GM20000 (cell line): Measurements from ENCODE around the gene MBD3L1.

Experiments used
- DNase-seq: peaks from one replicate; pipeline ENCODE4 v3.0.0; 2012; ENCODE audit warnings: low spot score
- CTCF ChIP-seq: IDR thresholded peaks from 2 replicates; pipeline ENCODE4 v1.5.1; 2012; ENCODE audit warnings: mild to moderate bottlenecking, control low read depth; ENCODE audit errors: extremely low read depth, missing control alignments

Gene MBD3L1

GRCh38 chr19:8821748-8822241 lies 10.4 kb upstream of the MBD3L1 start:
- no peak for TF ChIP-seq CTCF
- no peak for DNase-seq

DNA sequence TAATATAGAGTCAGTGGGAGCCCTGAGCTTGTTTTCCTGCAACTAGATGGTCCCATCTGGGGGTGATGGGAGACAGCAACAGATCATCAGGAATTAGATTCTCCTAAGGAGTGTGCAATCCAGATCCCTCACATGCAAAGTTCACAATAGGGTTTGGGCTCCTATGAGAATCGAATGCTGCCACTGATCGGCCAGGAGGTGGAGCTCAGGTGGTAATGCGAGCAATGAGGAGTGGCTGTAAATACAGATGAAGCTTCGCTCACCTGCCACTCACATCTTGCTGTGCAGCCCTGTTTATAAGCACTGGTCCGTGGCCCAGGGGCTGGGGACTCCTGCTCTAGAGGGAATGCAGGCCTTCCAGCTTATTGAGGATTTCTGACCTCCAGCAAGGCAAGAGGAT lies 5.8 kb upstream of the MBD3L1 start:
- no peak for DNase-seq
- no peak for TF ChIP-seq CTCF

GRCh38 chr19:8827277-8827676 lies 4.9 kb upstream of the MBD3L1 start:
- no peak for TF ChIP-seq CTCF
- DNase-seq = no peak

- no peak for TF ChIP-seq CTCF
- DNase-seq = no peak
These were observed 804 bp upstream of the MBD3L1 start for GRCh38 chr19:8831373-8831772.

- no peak for TF ChIP-seq CTCF
- DNase-seq = no peak
These were observed 395 bp upstream of the MBD3L1 start for GRCh38 chr19:8831832-8832131.

- TF ChIP-seq CTCF = no peak
- DNase-seq = no peak
These were observed 3.3 kb downstream of the MBD3L1 start for GRCh38 chr19:8835446-8835845.

- no peak for DNase-seq
These were observed 3.7 kb downstream of the MBD3L1 start for GRCh38 chr19:8835877-8836276.

More at GRCh38 chr19:8835877-8836276, 3.7 kb downstream of the MBD3L1 start:
- no peak for TF ChIP-seq CTCF
